Measurements from ENCODE around the gene CITED4. TPM values are rescaled to one million over a fixed set of nuclear protein-coding genes. Genes with fewer than 3 reads are reported as not detected.

Gene CITED4
- total RNA-seq, 1 donor from 2014 or later: 0.98 TPM

GRCh38 chr1:40830419-40830943 lies 31.7 kb downstream of the CITED4 start:
- intact Hi-C loops (cut with micrococcal nuclease): no loop called here
- no peak for ATAC-seq (ENCODE audit: low read depth)
- Mint-ChIP-seq H3K4me3 (no peak overlapping the region), H3K36me3 (ENCODE audit: low read depth) (no peaks in the 10 kb centered on the region), H3K27me3 (no peaks in the 10 kb centered on the region), H3K9me3 (no peaks in the 10 kb centered on the region), H3K27ac (no peak overlapping the region), H3K4me1 (peaks cover 9% of the 10 kb centered on the region)
- TF ChIP-seq CTCF (IDR thresholded peaks at IDR 0.05): no peak
- ChIA-PET CTCF (no interaction called here), POLR2A (no interaction called here)
- no peak for DNase-seq

- peaks cover 16% of the 10 kb centered on the region for H3K4me1 Mint-ChIP-seq
- no peak overlapping the region for H3K27ac Mint-ChIP-seq
- no peak for ATAC-seq (ENCODE audit: low read depth)
- no peak for TF ChIP-seq CTCF (IDR thresholded peaks at IDR 0.05)
- no peaks in the 10 kb centered on the region for H3K9me3 Mint-ChIP-seq
- no peak for DNase-seq
- H3K4me3 Mint-ChIP-seq: no peak overlapping the region
- H3K36me3 Mint-ChIP-seq (ENCODE audit: low read depth): no peaks in the 10 kb centered on the region
- ChIA-PET POLR2A (no interaction called here), CTCF (no interaction called here)
- no peaks in the 10 kb centered on the region for H3K27me3 Mint-ChIP-seq
- intact Hi-C loops (cut with micrococcal nuclease): no loop called here
Measured at GRCh38 chr1:40829631-40830245, 32.4 kb downstream of the CITED4 start.

- ChIA-PET CTCF (no interaction called here), POLR2A (no interaction called here)
- intact Hi-C loops (cut with micrococcal nuclease): loop anchor here (2.0 kb wide), 1 partner anchor 15 kb away; no protein-coding TSS in a partner anchor
- no peak overlapping the region for H3K4me3 Mint-ChIP-seq
- H3K9me3 Mint-ChIP-seq: no peaks in the 10 kb centered on the region
- H3K36me3 Mint-ChIP-seq (ENCODE audit: low read depth): no peaks in the 10 kb centered on the region
- DNase-seq (no peak), ATAC-seq (ENCODE audit: low read depth) (no peak)
- no peak overlapping the region for H3K27ac Mint-ChIP-seq
- no peak for TF ChIP-seq CTCF (IDR thresholded peaks at IDR 0.05)
- peaks cover 17% of the 10 kb centered on the region for H3K4me1 Mint-ChIP-seq
- H3K27me3 Mint-ChIP-seq: no peaks in the 10 kb centered on the region
Measured at GRCh38 chr1:40825996-40826395, 36.2 kb downstream of the CITED4 start.

GRCh38 chr1:40825435-40825788 lies 36.8 kb downstream of the CITED4 start:
- DNase-seq (no peak), ATAC-seq (ENCODE audit: low read depth) (peak; percentile 50)
- intact Hi-C loops (cut with micrococcal nuclease): loop anchor here (2.0 kb wide), 1 partner anchor 15 kb away; no protein-coding TSS in a partner anchor
- no peak overlapping the region for H3K4me3 Mint-ChIP-seq
- CTCF ChIA-PET: interaction anchor here (1.3 kb wide), 1 partner anchor 51 kb away, joined by 5 read pairs; no protein-coding TSS in a partner anchor
- H3K27me3 Mint-ChIP-seq: no peaks in the 10 kb centered on the region
- no peaks in the 10 kb centered on the region for H3K36me3 Mint-ChIP-seq (ENCODE audit: low read depth)
- H3K27ac Mint-ChIP-seq: no peak overlapping the region
- no peaks in the 10 kb centered on the region for H3K9me3 Mint-ChIP-seq
- H3K4me1 Mint-ChIP-seq: peaks cover 17% of the 10 kb centered on the region
- TF ChIP-seq CTCF (IDR thresholded peaks at IDR 0.05): no peak
- POLR2A ChIA-PET: no interaction called here

GRCh38 chr1:40824591-40825434 lies 37.4 kb downstream of the CITED4 start:
- Mint-ChIP-seq H3K4me3 (no peak overlapping the region), H3K27me3 (no peaks in the 10 kb centered on the region)
- POLR2A ChIA-PET: no interaction called here

More at GRCh38 chr1:40824591-40825434, 37.4 kb downstream of the CITED4 start:
- ATAC-seq (ENCODE audit: low read depth): no peak
- Mint-ChIP-seq H3K9me3 (no peaks in the 10 kb centered on the region), H3K36me3 (ENCODE audit: low read depth) (no peaks in the 10 kb centered on the region), H3K4me1 (peaks cover 17% of the 10 kb centered on the region), H3K27ac (no peak overlapping the region)
- intact Hi-C loops (cut with micrococcal nuclease): loop anchor here (2.0 kb wide), 1 partner anchor 16 kb away; no protein-coding TSS in a partner anchor
- CTCF ChIA-PET: interaction anchor here (0.8 to 1.3 kb wide), 2 partner anchors 51 to 200 kb away, joined by 3 to 5 read pairs; no protein-coding TSS in a partner anchor
- no peak for DNase-seq
- TF ChIP-seq CTCF (IDR thresholded peaks at IDR 0.05): no peak

Measured in activated B cell treated with CpG ODN at 0.5 μM for 24 hours (primary cell).